Neural cell (in vitro differentiated cells): ENCODE results near the gene LRRFIP2. TPM values are rescaled to one million over a fixed set of nuclear protein-coding genes. Genes with fewer than 3 reads are reported as not detected.

ENCODE experiments used
- H2AFZ ChIP-seq: fragments of 200-600, 300-800 bp; sonication (generic), shearing (Covaris generic); 2 replicates; pipeline ENCODE4 v1.6.0; 2014; ENCODE audit warnings: low read depth, mild to moderate bottlenecking, antibody characterized with exemption, low read length, moderate library complexity
- H3F3A ChIP-seq: fragments of 200-600 bp; shearing (Covaris generic); 2 replicates; pipeline ENCODE4 v1.6.1; 2016; ENCODE audit warnings: mild to moderate bottlenecking, moderate library complexity, mixed read lengths, antibody characterized with exemption, low read length; ENCODE audit not compliant: insufficient read depth, poor library complexity, severe bottlenecking
- H3K27ac ChIP-seq: fragments of 200-600, 300-800 bp; sonication (generic), shearing (Covaris generic); 2 replicates; pipeline ENCODE4 v1.5.1; 2014; ENCODE audit warnings: mild to moderate bottlenecking, low read length, moderate library complexity
- H3K27me3 ChIP-seq: fragments of 300-800, 200-600 bp; sonication (generic), shearing (Covaris generic); 2 replicates; pipeline ENCODE4 v1.6.0; 2014; ENCODE audit warnings: mild to moderate bottlenecking, low read depth, low read length, moderate library complexity; ENCODE audit not compliant: insufficient read depth
- H3K36me3 ChIP-seq: fragments of 300-800, 200-600 bp; sonication (generic), shearing (Covaris generic); 2 replicates; pipeline ENCODE4 v1.5.1; 2014; ENCODE audit warnings: mild to moderate bottlenecking, antibody characterized with exemption, low read length, moderate library complexity; ENCODE audit not compliant: insufficient read depth
- H3K4me2 ChIP-seq: fragments of 300-800, 200-600 bp; sonication (generic), shearing (Covaris generic); 2 replicates; pipeline ENCODE4 v1.6.0; 2014; ENCODE audit warnings: mild to moderate bottlenecking, low read length
- H3K4me3 ChIP-seq: fragments of 300-800, 200-600 bp; sonication (generic), shearing (Covaris generic); 2 replicates; pipeline ENCODE4 v1.5.1; 2014; ENCODE audit warnings: mild to moderate bottlenecking, low read length, moderate library complexity
- H3K79me2 ChIP-seq: fragments of 200-600 bp; shearing (Covaris generic); replicated peaks from 2 replicates; pipeline ENCODE4 v1.6.0; 2014; ENCODE audit warnings: mild to moderate bottlenecking, low read length, moderate library complexity; ENCODE audit not compliant: insufficient read depth
- H3K9ac ChIP-seq: fragments of 300-800, 200-600 bp; sonication (generic), shearing (Covaris generic); 2 replicates; pipeline ENCODE4 v1.6.1; 2016; ENCODE audit warnings: mild to moderate bottlenecking, low read length, mixed read lengths
- H3K9me2 ChIP-seq: fragments of 200-600 bp; shearing (Covaris generic); 2 replicates; pipeline ENCODE4 v1.6.1; 2016; ENCODE audit warnings: mild to moderate bottlenecking, low read length, mixed read lengths; ENCODE audit not compliant: insufficient read depth
- H3K9me3 ChIP-seq: fragments of 200-600, 300-800 bp; sonication (generic), shearing (Covaris generic); 2 replicates; pipeline ENCODE4 v1.6.1; 2016; ENCODE audit warnings: mild to moderate bottlenecking, mixed run types, low read length, moderate library complexity, mixed read lengths
- H4K20me1 ChIP-seq: fragments of 200-600 bp; shearing (Covaris generic); 2 replicates; pipeline ENCODE4 v1.6.1; 2016; ENCODE audit warnings: mild to moderate bottlenecking, mixed run types; ENCODE audit not compliant: insufficient read depth
- CTCF ChIP-seq: fragments of 450-650 bp; IDR thresholded peaks from 2 replicates; pipeline ENCODE4 v1.5.1; 2014; ENCODE audit warnings: antibody characterized with exemption, mild to moderate bottlenecking, moderate library complexity; ENCODE audit not compliant: poor library complexity, severe bottlenecking
- EP300 ChIP-seq: fragments of 450-650 bp; conservative IDR thresholded peaks from 2 replicates; pipeline ENCODE4 v1.6.1; 2014; ENCODE audit warnings: antibody characterized with exemption, mild to moderate bottlenecking, moderate library complexity; ENCODE audit not compliant: poor library complexity, severe bottlenecking
- EZH2 ChIP-seq: fragments of 200-600, 300-800 bp; shearing (Covaris generic), sonication (generic); IDR thresholded peaks from 2 replicates; pipeline ENCODE4 v1.6.1; 2014; ENCODE audit warnings: antibody characterized with exemption, low read length, borderline replicate concordance, mild to moderate bottlenecking; ENCODE audit not compliant: insufficient read depth, poor library complexity, severe bottlenecking
- MXI1 ChIP-seq: fragments of 450-650 bp; conservative IDR thresholded peaks from 2 replicates; pipeline ENCODE4 v1.6.1; 2014; ENCODE audit warnings: antibody characterized with exemption, mild to moderate bottlenecking; ENCODE audit not compliant: poor library complexity, severe bottlenecking
- POLR2AphosphoS5 ChIP-seq: IDR thresholded peaks from 2 replicates; pipeline ENCODE4 v1.6.1; 2012
- RAD21 ChIP-seq: fragments of 450-650 bp; conservative IDR thresholded peaks from 2 replicates; pipeline ENCODE4 v1.6.1; 2014; ENCODE audit warnings: antibody characterized with exemption, mild to moderate bottlenecking, moderate library complexity
- REST ChIP-seq: IDR thresholded peaks from 2 replicates; pipeline ENCODE4 v1.6.1; 2012; ENCODE audit warnings: borderline replicate concordance
- SMC3 ChIP-seq: fragments of 450-650 bp; conservative IDR thresholded peaks from 2 replicates; pipeline ENCODE4 v1.6.1; 2014; ENCODE audit warnings: antibody characterized with exemption, mild to moderate bottlenecking, moderate library complexity; ENCODE audit not compliant: poor library complexity
- TAF1 ChIP-seq: IDR thresholded peaks from 2 replicates; pipeline ENCODE4 v1.6.1; 2012; ENCODE audit warnings: low read depth
- polyA plus RNA-seq: library from polyadenylated mRNA; depleted of rRNA; stranded (reverse); fragments of >200 nt; gene quantifications from 2 replicates; pipeline ENCODE4 v1.2.3, GENCODE V29; 2014

Gene LRRFIP2
- polyA plus RNA-seq, 1 donor from 2014 or later = 143 TPM

- Histone ChIP-seq H3K79me2 (no peaks in the 10 kb centered on the region), H3K4me3 (no peak overlapping the region), H4K20me1 (no peaks in the 10 kb centered on the region), H3K9me3 (no peaks in the 10 kb centered on the region), H3K4me2 (no peak overlapping the region), H3K9ac (no peak overlapping the region), H3K27ac (no peak overlapping the region), H3K36me3 (no peaks in the 10 kb centered on the region), H3K27me3 (no peaks in the 10 kb centered on the region), H3K9me2 (no peaks in the 10 kb centered on the region), H3F3A (no peaks in the 10 kb centered on the region), H2AFZ (no peak overlapping the region)
- no peak for TF ChIP-seq TAF1
- no peak for TF ChIP-seq SMC3
- no peak for TF ChIP-seq CTCF
- TF ChIP-seq RAD21 = no peak
- TF ChIP-seq EP300 = no peak
- no peak for TF ChIP-seq POLR2AphosphoS5
- TF ChIP-seq MXI1 = no peak
- TF ChIP-seq REST = no peak
- TF ChIP-seq EZH2 = no peak
These were observed 16.3 kb upstream of the LRRFIP2 start for GRCh38 chr3:37190667-37191066.

- Histone ChIP-seq H3K4me2 (no peak overlapping the region), H4K20me1 (no peaks in the 10 kb centered on the region), H3K9me2 (no peaks in the 10 kb centered on the region), H3K27me3 (no peaks in the 10 kb centered on the region), H3K36me3 (no peaks in the 10 kb centered on the region), H2AFZ (no peak overlapping the region), H3K79me2 (no peaks in the 10 kb centered on the region), H3F3A (no peaks in the 10 kb centered on the region), H3K27ac (no peak overlapping the region), H3K4me3 (no peak overlapping the region), H3K9ac (no peak overlapping the region), H3K9me3 (no peaks in the 10 kb centered on the region)
- TF ChIP-seq EZH2 (no peak), CTCF (no peak), REST (no peak), TAF1 (no peak), RAD21 (no peak), SMC3 (no peak), EP300 (no peak), MXI1 (no peak), POLR2AphosphoS5 (no peak)
These were observed 14.7 kb upstream of the LRRFIP2 start for GRCh38 chr3:37189109-37189508.
